GM18858 (cell line): ENCODE data around the gene AAMP.

Experiments used
- ATAC-seq: cut with Tn5 transposase; IDR thresholded peaks from one replicate; pipeline ENCODE4 v1.9.1; 2021; ENCODE audit not compliant: unreplicated experiment

Gene AAMP

GRCh38 chr2:218294430-218295022 lies 24.6 kb upstream of the AAMP start:
- no peak for ATAC-seq

DNA sequence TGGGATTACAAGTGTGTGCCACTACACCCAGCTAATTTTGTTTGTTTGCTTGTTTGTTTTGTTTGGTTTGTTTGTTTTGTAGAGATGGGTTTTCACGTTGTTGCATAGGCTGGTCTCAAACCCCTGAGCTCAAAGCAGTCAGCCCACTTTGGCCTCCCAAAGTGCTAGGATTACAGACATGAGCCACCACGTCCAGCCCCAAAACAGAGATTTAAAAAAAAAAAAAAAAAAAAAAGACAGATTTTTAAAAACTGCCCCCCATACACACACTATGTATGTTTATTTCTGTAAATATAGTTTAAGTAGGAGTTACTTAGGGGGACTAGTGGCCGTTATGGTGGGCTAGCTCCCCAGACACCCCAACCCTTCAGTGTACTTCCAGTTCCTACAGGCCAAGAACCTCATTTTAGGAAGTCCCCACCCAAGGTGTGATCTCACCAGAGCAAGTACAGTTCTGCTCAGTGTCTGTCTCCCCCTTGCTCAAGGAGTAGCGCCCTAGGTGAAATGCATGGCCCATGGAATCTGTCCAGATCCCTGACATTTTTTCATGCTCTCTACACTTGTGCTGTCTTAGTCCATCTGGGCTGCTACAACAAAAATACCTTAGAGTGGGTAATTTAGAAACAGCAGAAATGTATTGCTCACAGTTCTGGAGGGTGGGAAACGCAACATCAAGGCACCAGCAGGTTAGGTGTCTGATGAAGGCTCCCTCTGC lies 23.9 kb upstream of the AAMP start:
- no peak for ATAC-seq

GRCh38 chr2:218292048-218293014 lies 22.4 kb upstream of the AAMP start, which contains the start of gene TMBIM1:
Gene TMBIM1 (minus strand): TSS chr2:218292503. CDS start chr2:218282141, 10,362 bp downstream.
- peak; percentile 68 for ATAC-seq

- ATAC-seq = no peak
Observed at GRCh38 chr2:218291318-218292047, 21.5 kb upstream of the AAMP start.

- peak; percentile 37 for ATAC-seq
Observed at GRCh38 chr2:218290316-218291261, 20.7 kb upstream of the AAMP start.

- no peak for ATAC-seq
Observed at GRCh38 chr2:218289639-218290315, 19.8 kb upstream of the AAMP start.

GRCh38 chr2:218286570-218287459 lies 16.9 kb upstream of the AAMP start:
- ATAC-seq = peak; percentile 40

DNA sequence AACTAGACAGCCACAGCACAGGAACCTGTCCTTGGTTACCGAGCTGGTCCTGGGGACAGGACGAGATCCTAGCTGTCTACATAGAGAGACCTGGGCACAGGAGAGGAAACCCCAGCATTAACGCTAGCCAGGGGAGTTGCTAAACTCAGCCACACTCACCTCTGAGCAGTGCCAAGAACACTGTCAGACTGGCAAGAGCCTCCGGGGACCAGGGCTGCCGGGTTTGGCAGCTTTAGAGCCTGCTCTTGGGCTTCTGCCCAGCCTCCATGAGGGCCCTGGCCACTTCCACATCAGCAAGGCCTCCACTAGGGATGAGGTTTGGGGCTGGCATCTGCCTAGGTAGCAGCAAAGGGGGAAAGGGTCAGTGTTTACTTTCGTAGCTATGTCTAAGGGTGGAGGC lies 15.7 kb upstream of the AAMP start:
- no peak for ATAC-seq

GRCh38 chr2:218284106-218284811 lies 14.3 kb upstream of the AAMP start:
- peak; percentile 35 for ATAC-seq

GRCh38 chr2:218282173-218282991 lies 12.4 kb upstream of the AAMP start:
- no peak for ATAC-seq

- no peak for ATAC-seq
Observed at GRCh38 chr2:218281449-218281848, 11.5 kb upstream of the AAMP start.

DNA sequence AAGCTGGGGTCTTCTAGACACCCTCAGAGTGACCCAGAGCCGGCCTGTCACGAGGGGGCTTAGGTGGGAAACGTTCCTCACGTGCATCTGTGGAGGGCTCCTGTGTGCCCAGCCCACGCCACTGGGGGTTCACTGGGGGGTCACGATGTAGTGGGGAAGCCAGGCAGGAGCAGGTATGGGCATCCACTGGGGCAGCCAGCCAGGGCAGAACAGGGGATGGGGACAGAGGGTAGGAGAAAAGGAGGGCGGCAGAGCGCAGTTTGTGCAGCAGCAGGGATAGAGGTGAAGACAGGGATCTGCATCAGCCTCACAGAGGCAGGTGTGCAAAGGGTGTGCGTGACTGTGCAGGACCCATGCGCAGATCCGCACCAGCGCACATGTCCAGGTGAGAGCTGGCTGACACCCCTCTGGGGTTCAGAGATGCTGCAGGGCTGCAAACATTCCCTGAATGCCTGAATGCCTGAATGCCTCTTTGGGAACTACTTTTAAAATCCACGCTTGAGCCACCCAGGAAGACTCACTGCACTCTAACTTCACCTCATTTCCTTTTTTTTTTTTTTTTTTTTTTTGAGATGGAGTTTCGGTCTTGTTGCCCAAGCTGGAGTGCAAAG lies 10.4 kb upstream of the AAMP start:
- no peak for ATAC-seq

- ATAC-seq = no peak
Observed at GRCh38 chr2:218278531-218279360, 8.8 kb upstream of the AAMP start.

DNA sequence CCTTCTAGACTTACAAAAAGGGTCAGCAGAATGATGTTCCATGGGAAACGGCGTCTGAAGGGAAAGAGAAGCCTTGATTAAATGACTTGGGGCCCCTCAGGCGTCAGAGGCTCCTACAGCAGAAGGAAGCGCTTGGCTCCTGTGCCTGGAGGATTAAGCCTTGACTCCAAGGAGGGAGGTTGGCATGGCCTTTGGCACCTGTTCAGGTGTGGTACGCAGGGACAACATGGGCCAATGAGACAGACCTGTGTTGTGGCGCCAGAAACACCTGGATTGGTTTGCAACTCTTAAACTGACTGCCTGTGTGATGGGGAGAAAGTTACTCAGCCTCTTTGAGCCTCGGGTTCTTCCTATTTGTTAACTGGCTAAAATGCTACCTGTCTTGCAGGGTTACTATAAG lies 8.0 kb upstream of the AAMP start:
- ATAC-seq = no peak

DNA sequence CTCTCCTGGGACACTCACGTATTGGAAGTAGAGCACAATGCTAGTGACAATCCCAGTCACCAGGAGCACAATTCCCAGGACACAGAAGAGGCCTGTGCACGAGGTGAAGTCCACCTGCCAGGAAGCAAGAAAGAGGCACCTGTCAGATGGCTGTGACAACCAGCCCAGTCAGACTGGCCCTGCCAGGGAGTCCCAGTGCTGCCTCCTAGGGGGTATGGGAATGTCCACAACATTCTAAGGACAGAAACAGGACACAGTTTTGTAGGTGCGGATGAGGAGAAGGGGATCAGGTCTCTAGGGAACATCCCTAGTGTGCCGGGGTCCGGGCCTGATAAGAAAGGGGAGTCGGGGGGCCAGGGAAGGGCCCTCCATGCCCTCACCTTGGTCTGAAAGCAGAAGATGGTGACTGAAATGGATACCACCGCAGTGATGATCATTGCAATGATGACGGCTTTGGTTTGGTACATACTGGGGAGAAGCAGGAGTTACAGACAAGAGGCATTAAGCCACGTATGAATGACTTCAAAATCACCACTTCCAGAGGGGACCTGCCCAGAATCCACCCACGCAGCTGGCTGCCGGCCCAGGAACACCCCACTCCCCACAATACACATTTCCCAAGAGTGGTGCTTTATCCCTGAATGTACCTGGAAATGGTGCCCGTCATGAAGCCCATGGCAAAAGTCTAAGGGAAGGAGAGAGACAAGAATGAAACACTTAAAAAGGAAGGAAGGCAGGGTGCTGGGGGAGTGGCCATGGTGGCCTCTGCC lies 7.2 kb upstream of the AAMP start:
- ATAC-seq = no peak
